Endothelial cell of umbilical vein (primary cell): ENCODE data around the gene NDUFA12. TPM values are rescaled to one million over a fixed set of nuclear protein-coding genes. Genes with fewer than 3 reads are reported as not detected.

ENCODE experiments used
- BruUV-seq: library from RNA; stranded (reverse); fragments of 400-500 nt; replicated peaks from 2 replicates; lab custom pipeline; 2021; lab: Mats Ljungman, UMichigan
- CTCF ChIA-PET: fragments of 300-600, 350-600 bp; sonication (Branson Sonifier 250); formaldehyde crosslinking; loops from one replicate; lab custom pipeline; 2021; ENCODE audit warnings: antibody characterized with exemption, inconsistent platforms; lab: Charles Lee
- POLR2A ChIA-PET: fragments of 300-600, 350-600 bp; sonication (Branson Sonifier 250); formaldehyde crosslinking; loops from one replicate; lab custom pipeline; 2021; ENCODE audit warnings: antibody characterized with exemption, inconsistent platforms; lab: Charles Lee
- DNase-seq: peaks from one replicate; pipeline ENCODE4 v3.0.0-alpha.2; 2011; ENCODE audit warnings: low read depth, low spot score
- FAIRE-seq: peaks from 2 replicates; lab custom pipeline; 2011; peaks lifted over from hg19 to GRCh38; lab: Jason Lieb, UNC
- H2AFZ ChIP-seq: 2 replicates; pipeline ENCODE4 v1.6.0; 2012; ENCODE audit warnings: low read depth, low read length, control low read depth, inconsistent platforms
- H3K27ac ChIP-seq: 2 replicates; pipeline ENCODE4 v1.5.1; 2011; ENCODE audit warnings: low read depth, mild to moderate bottlenecking, control low read depth, low read length, moderate library complexity; ENCODE audit not compliant: insufficient read depth
- H3K27me3 ChIP-seq, 2 experiments: 2 replicates each; pipeline versions ENCODE4 v1.6.0 to v1.6.1; 2011; ENCODE audit warnings: low read length in 2 of 2, mixed read lengths in 1 of 2; ENCODE audit not compliant: control insufficient read depth in 2 of 2, insufficient read depth in 2 of 2
- H3K36me3 ChIP-seq, 2 experiments: 2 replicates in 1 of 2; 3 replicates in 1 of 2; pipeline ENCODE4 v1.5.1; 2011; ENCODE audit warnings: low read length in 2 of 2, mild to moderate bottlenecking in 1 of 2, moderate library complexity in 1 of 2; ENCODE audit not compliant: control insufficient read depth in 2 of 2, insufficient read depth in 2 of 2; ENCODE audit errors: extremely low read depth in 1 of 2
- H3K4me1 ChIP-seq: 3 replicates; pipeline ENCODE4 v1.5.1; 2011; ENCODE audit warnings: mild to moderate bottlenecking, low read length; ENCODE audit not compliant: control insufficient read depth, insufficient read depth; ENCODE audit errors: extremely low read depth
- H3K4me2 ChIP-seq: 2 replicates; pipeline ENCODE4 v1.6.1; 2011; ENCODE audit warnings: low read length, control low read depth, mixed read lengths; ENCODE audit not compliant: insufficient read depth
- H3K4me3 ChIP-seq, 3 experiments: fragments of 200-600 bp in 1 of 3; sonication (generic), shearing (Covaris generic) in 1 of 3; replicated peaks in 1 of 3; 2 replicates each; pipeline ENCODE4 v1.5.1; 2011 to 2016; ENCODE audit warnings: control low read depth in 3 of 3, low read length in 3 of 3, mild to moderate bottlenecking in 2 of 3, inconsistent platforms in 1 of 3, low read depth in 1 of 3, moderate library complexity in 1 of 3; ENCODE audit not compliant: insufficient read depth in 1 of 3
- H3K79me2 ChIP-seq: 2 replicates; pipeline ENCODE4 v1.6.0; 2012; ENCODE audit warnings: low read length, inconsistent platforms; ENCODE audit not compliant: control insufficient read depth, insufficient read depth
- H3K9ac ChIP-seq: replicated peaks from 2 replicates; pipeline ENCODE3; 2011; ENCODE audit warnings: low read length, control low read depth; ENCODE audit not compliant: insufficient read depth; ENCODE audit errors: extremely low read depth
- H3K9me1 ChIP-seq: replicated peaks from 3 replicates; pipeline ENCODE4 v1.6.0; 2011; ENCODE audit warnings: mild to moderate bottlenecking, low read length; ENCODE audit not compliant: control insufficient read depth, insufficient read depth; ENCODE audit errors: extremely low read depth
- H3K9me3 ChIP-seq: replicated peaks from 2 replicates; pipeline ENCODE4 v1.5.1; 2012; ENCODE audit warnings: low read length, inconsistent platforms; ENCODE audit not compliant: control insufficient read depth, insufficient read depth
- H4K20me1 ChIP-seq: replicated peaks from 2 replicates; pipeline ENCODE3; 2011; ENCODE audit warnings: mild to moderate bottlenecking, low read length; ENCODE audit not compliant: control insufficient read depth, insufficient read depth; ENCODE audit errors: extremely low read depth
- CTCF ChIP-seq, 2 donors: IDR thresholded peaks; 1 replicate in 1 of 2; 2 replicates in 1 of 2; pipeline ENCODE4 v1.5.1; 2011; ENCODE audit warnings: low read length in 2 of 2, mild to moderate bottlenecking in 2 of 2, moderate library complexity in 2 of 2, control low read depth in 1 of 2, inconsistent platforms in 1 of 2, low read depth in 1 of 2; ENCODE audit not compliant: insufficient read depth in 1 of 2; ENCODE audit errors: extremely low read depth in 1 of 2
- FOS ChIP-seq: IDR thresholded peaks from 2 replicates; pipeline ENCODE4 v1.6.1; 2011; ENCODE audit warnings: mild to moderate bottlenecking, low read length, moderate library complexity, borderline replicate concordance; ENCODE audit not compliant: insufficient read depth
- GATA2 ChIP-seq: IDR thresholded peaks from 2 replicates; pipeline ENCODE4 v1.7.0; 2011; ENCODE audit warnings: low read depth, mild to moderate bottlenecking, moderate library complexity, mixed read lengths, low read length; ENCODE audit not compliant: insufficient read length, insufficient read depth
- JUN ChIP-seq: IDR thresholded peaks from 2 replicates; pipeline ENCODE4 v1.6.1; 2011; ENCODE audit warnings: borderline replicate concordance, low read depth; ENCODE audit not compliant: insufficient read length, insufficient read depth
- POLR2A ChIP-seq: IDR thresholded peaks from 2 replicates; pipeline ENCODE4 v1.6.1; 2012; ENCODE audit warnings: low read depth, mild to moderate bottlenecking, control low read depth, low read length
- POLR2AphosphoS5 ChIP-seq: IDR thresholded peaks from 2 replicates; pipeline ENCODE4 v1.6.1; 2012; ENCODE audit warnings: low read depth, mild to moderate bottlenecking, control low read depth, low read length, moderate library complexity; ENCODE audit not compliant: insufficient read depth
- dilution Hi-C: fragments of 300-500 bp; cut with MboI; formaldehyde crosslinking; loops from one replicate; pipeline ENCODE4 v1.15.0; 2019; ENCODE audit warnings: low sequenced_read_pairs; ENCODE audit not compliant: extremely low pct_ligation_motif_present
- intact Hi-C: fragments of 100-400 bp; cut with micrococcal nuclease; formaldehyde crosslinking; loops from one replicate; pipeline ENCODE4 v1.10.0; 2022
- polyA plus RNA-seq, 4 experiments: library from polyadenylated mRNA; depleted of rRNA in 3 of 4; stranded (reverse) in 3 of 4; unstranded in 1 of 4; fragments of >200 nt; gene quantifications; 2 replicates each; pipeline versions ENCODE4 v1.2.1 to v1.2.3, GENCODE V29; 2011 to 2012; ENCODE audit warnings: missing spikeins in 1 of 4
- total RNA-seq: library from RNA; stranded (reverse); gene quantifications from 2 replicates; pipeline ENCODE4 v1.2.3, GENCODE V29; 2021

NDUFA12 gene
- total and polyA plus RNA-seq, 2 donors (not counting 3 experiments of a cell fraction or from before 2014, with no cell fraction given): 126 to 184 TPM

GRCh38 chr12:94952325-94952724 lies 51.2 kb downstream of the NDUFA12 start:
- DNase-seq (no peak), FAIRE-seq (no peak)
- Histone ChIP-seq H3K9me1 (no peaks in the 10 kb centered on the region), H4K20me1 (no peaks in the 10 kb centered on the region), H3K27me3 (peaks cover 0 to 3% of the 10 kb centered on the region in 2 experiments), H3K79me2 (no peaks in the 10 kb centered on the region), H3K4me1 (peaks cover 10% of the 10 kb centered on the region), H3K4me2 (no peak overlapping the region), H2AFZ (no peak overlapping the region), H3K9ac (no peak overlapping the region), H3K4me3 (no peak overlapping the region), H3K27ac (no peak overlapping the region), H3K9me3 (no peaks in the 10 kb centered on the region), H3K36me3 (no peaks in the 10 kb centered on the region)
- CTCF ChIA-PET: interaction anchor here (1.3 kb wide), 1 partner anchor 11 kb away, joined by 3 read pairs; no protein-coding TSS in a partner anchor
- no TSS peak for BruUV-seq
- intact Hi-C loops: no loop called here
- POLR2A ChIA-PET: no interaction called here
- dilution Hi-C loops: no loop called here
- TF ChIP-seq JUN: no peak
- TF ChIP-seq POLR2A: no peak
- TF ChIP-seq CTCF (IDR thresholded peaks at IDR 0.05; ENCODE audit: extremely low read depth in 1 of 2, insufficient read depth in 1 of 2, low read depth in 1 of 2, low read length in 2 of 2): no peak

GRCh38 chr12:94951071-94951934 lies 52.2 kb downstream of the NDUFA12 start:
- intact Hi-C loops: no loop called here
- Histone ChIP-seq H3K79me2 (no peaks in the 10 kb centered on the region), H3K4me3 (no peak overlapping the region), H3K9ac (no peak overlapping the region), H4K20me1 (no peaks in the 10 kb centered on the region), H3K4me1 (peaks cover 10% of the 10 kb centered on the region), H3K9me1 (no peaks in the 10 kb centered on the region), H3K4me2 (no peak overlapping the region), H3K36me3 (no peaks in the 10 kb centered on the region), H3K9me3 (no peaks in the 10 kb centered on the region), H3K27me3 (peaks cover 0 to 3% of the 10 kb centered on the region in 2 experiments), H3K27ac (no peak overlapping the region), H2AFZ (no peak overlapping the region)
- ChIA-PET POLR2A (no interaction called here), CTCF (interaction anchor here (0.5 to 1.6 kb wide), 3 partner anchors 10 to 555 kb away, joined by 3 to 4 read pairs (median 3); no protein-coding TSS in a partner anchor)
- FAIRE-seq: no peak
- no peak for DNase-seq
- TF ChIP-seq POLR2AphosphoS5: no peak
- TF ChIP-seq JUN: no peak
- TF ChIP-seq POLR2A: no peak
- no peak for TF ChIP-seq CTCF (IDR thresholded peaks at IDR 0.05; ENCODE audit: extremely low read depth in 1 of 2, insufficient read depth in 1 of 2, low read depth in 1 of 2, low read length in 2 of 2)
- no peak for TF ChIP-seq GATA2
- no peak for TF ChIP-seq FOS
- dilution Hi-C loops: no loop called here
- BruUV-seq: no TSS peak
